KMS-11 (cell line): Measurements from ENCODE around the gene KLHL29.

Experiments
- H2AFZ ChIP-seq: fragments of 200-600 bp; sonication (generic); 2 replicates; pipeline ENCODE4 v1.6.1; 2016; ENCODE audit warnings: antibody characterized with exemption, mixed run types, low read depth
- H3K27ac ChIP-seq: fragments of 200-600 bp; sonication (generic); 2 replicates; pipeline ENCODE4 v1.6.1; 2016; ENCODE audit warnings: mild to moderate bottlenecking, mixed run types
- H3K27me3 ChIP-seq: fragments of 200-600 bp; sonication (generic); 2 replicates; pipeline ENCODE4 v1.6.1; 2017; ENCODE audit warnings: mild to moderate bottlenecking, low read depth, mixed run types, moderate library complexity; ENCODE audit not compliant: insufficient read depth
- H3K36me3 ChIP-seq: fragments of 200-600 bp; sonication (generic); 2 replicates; pipeline ENCODE4 v1.6.1; 2017; ENCODE audit warnings: mild to moderate bottlenecking, mixed run types; ENCODE audit not compliant: insufficient read depth
- H3K4me1 ChIP-seq: fragments of 200-600 bp; sonication (generic); 2 replicates; pipeline ENCODE4 v1.6.1; 2016; ENCODE audit warnings: mild to moderate bottlenecking, low read depth, mixed run types; ENCODE audit not compliant: poor library complexity, severe bottlenecking
- H3K4me2 ChIP-seq: fragments of 200-600 bp; sonication (generic); 2 replicates; pipeline ENCODE4 v1.7.0; 2016; ENCODE audit warnings: mild to moderate bottlenecking, mixed run types
- H3K4me3 ChIP-seq: fragments of 200-600 bp; sonication (generic); IDR thresholded peaks from 2 replicates; pipeline ENCODE4 v1.6.1; 2017; ENCODE audit warnings: low read depth, low read length, mixed read lengths; ENCODE audit not compliant: insufficient read depth
- H3K79me2 ChIP-seq: fragments of 200-600 bp; sonication (generic); 2 replicates; pipeline ENCODE4 v1.6.1; 2016; ENCODE audit warnings: low read depth, mixed run types; ENCODE audit not compliant: insufficient read depth
- H3K9ac ChIP-seq: fragments of 200-600 bp; sonication (generic); 2 replicates; pipeline ENCODE4 v1.6.1; 2016; ENCODE audit warnings: mild to moderate bottlenecking, mixed run types
- H4K20me1 ChIP-seq: fragments of 200-600 bp; sonication (generic); 2 replicates; pipeline ENCODE4 v1.6.1; 2016; ENCODE audit warnings: mild to moderate bottlenecking, mixed run types; ENCODE audit not compliant: insufficient read depth
- CTCF ChIP-seq: fragments of 200-600 bp; sonication (generic); conservative IDR thresholded peaks from 2 replicates; pipeline ENCODE4 v1.6.1; 2017; ENCODE audit warnings: low read depth, mild to moderate bottlenecking, antibody characterized with exemption, low read length, moderate library complexity, mixed read lengths

Gene KLHL29

DNA sequence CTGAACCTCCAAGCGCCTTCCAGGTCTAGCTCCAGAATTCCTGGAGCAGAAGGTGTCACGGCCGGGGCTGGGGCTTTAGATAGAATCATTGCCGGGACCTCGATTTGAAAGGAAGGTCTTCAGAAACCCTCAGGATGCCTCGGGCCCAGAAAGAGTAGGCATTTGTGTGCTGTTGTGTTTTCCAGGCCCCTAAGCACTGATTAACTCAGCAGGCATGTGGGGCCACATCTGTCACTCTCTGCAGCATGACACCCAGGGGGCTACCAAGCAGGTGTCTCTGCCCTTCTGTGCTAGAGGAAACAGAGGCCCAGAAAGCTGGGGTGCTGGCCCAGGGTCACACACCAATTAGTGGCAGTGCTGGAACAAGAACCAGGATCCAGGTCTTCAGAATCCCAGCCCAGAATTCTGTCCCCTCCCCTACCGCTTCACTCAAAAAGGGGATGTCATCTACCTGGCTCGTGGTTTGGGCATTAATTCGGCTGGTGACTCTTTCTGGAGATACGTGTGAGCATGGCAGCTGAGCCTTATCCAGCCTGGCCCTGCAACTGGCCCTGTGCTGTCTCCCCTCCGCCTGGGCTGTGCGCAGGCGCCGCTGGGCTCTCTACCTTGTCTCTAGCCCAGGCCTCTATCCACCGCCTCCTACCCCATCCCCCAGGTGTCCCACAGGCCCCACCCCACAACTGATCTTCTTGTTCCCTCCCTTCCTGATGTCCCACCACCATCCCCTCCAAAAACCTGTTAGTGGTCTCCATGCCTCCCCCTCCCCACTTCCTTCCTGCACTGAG, 296.6 kb downstream of the KLHL29 start:
- Histone ChIP-seq H3K27me3 (no peaks in the 10 kb centered on the region), H3K9ac (no peak overlapping the region), H3K4me3 (no peak overlapping the region), H3K4me2 (no peak overlapping the region), H3K4me1 (no peaks in the 10 kb centered on the region), H4K20me1 (no peaks in the 10 kb centered on the region), H3K79me2 (no peaks in the 10 kb centered on the region), H2AFZ (no peak overlapping the region), H3K27ac (no peak overlapping the region), H3K36me3 (no peaks in the 10 kb centered on the region)
- no peak for TF ChIP-seq CTCF

DNA sequence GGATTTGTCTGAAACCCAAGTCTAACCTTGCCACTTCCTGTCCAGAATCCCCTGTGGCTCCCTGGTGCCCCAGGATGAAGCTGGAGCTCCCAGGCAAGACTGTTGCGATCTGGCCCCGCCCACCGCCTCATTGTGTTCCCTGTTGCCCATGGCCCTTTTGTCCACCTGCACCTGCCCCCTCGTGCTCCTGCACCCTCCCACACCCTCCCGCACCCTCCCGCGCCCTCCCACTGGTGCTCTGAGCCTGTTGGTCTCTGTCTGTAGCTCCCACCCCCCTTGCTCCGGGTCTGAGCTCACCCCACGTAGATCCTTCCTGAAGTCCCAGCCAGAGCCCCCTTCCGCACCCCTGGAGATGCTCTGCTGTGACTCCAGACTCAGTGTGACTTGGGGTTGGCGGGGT, 297.5 kb downstream of the KLHL29 start:
- Histone ChIP-seq H3K4me1 (no peaks in the 10 kb centered on the region), H3K27me3 (no peaks in the 10 kb centered on the region), H3K79me2 (no peaks in the 10 kb centered on the region), H2AFZ (no peak overlapping the region), H3K9ac (no peak overlapping the region), H4K20me1 (no peaks in the 10 kb centered on the region), H3K27ac (no peak overlapping the region), H3K4me3 (no peak overlapping the region), H3K4me2 (no peak overlapping the region), H3K36me3 (no peaks in the 10 kb centered on the region)
- TF ChIP-seq CTCF: no peak

GRCh38 chr2:23683001-23683400, 298.0 kb downstream of the KLHL29 start:
- Histone ChIP-seq H3K27ac (no peak overlapping the region), H4K20me1 (no peaks in the 10 kb centered on the region), H3K9ac (no peak overlapping the region), H3K4me3 (no peak overlapping the region), H3K4me1 (no peaks in the 10 kb centered on the region), H2AFZ (no peak overlapping the region), H3K79me2 (no peaks in the 10 kb centered on the region), H3K36me3 (no peaks in the 10 kb centered on the region), H3K4me2 (no peak overlapping the region), H3K27me3 (no peaks in the 10 kb centered on the region)
- TF ChIP-seq CTCF: no peak

DNA sequence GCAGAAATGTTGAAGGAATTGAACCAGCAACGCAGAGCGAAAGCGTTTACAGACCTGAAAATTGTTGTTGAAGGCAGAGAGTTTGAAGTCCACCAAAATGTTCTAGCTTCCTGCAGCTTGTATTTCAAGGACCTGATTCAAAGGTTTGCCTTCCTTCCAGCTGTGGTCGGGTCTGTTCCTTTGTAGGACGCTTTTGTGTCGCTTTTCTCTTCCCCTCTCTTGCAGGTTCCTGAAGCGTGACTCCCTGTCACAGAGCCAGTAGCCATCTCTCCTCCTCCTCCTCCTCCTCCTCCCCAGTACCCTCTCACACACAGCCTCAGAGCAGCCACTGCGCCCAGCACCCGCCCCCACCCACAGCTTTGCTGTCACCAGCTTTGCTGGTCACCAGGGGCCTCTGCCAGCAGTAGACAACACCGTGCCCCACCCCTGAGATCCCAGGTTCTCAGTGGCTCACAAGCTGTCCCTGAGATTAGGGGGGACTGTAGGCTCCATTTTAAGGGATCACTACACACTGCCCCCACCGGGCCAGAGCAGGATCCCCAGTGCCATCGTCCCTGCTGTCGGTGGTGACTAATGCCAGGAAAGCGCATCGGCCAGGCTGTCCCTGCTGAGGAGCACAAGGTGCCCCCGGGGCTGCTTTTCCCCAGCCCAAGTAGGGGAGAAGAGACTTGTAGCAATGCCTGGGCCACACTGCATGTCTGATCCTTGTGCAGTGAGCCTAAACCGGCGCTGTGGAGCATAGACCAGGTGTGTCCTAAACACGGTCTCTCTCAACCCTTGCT, 299.6 kb downstream of the KLHL29 start:
- no peak overlapping the region for H2AFZ ChIP-seq
- no peaks in the 10 kb centered on the region for H3K79me2 ChIP-seq
- H3K4me1 ChIP-seq: no peaks in the 10 kb centered on the region
- H3K36me3 ChIP-seq: no peaks in the 10 kb centered on the region
- no peak overlapping the region for H3K9ac ChIP-seq
- no peaks in the 10 kb centered on the region for H4K20me1 ChIP-seq
- no peak for TF ChIP-seq CTCF
- no peaks in the 10 kb centered on the region for H3K27me3 ChIP-seq
- H3K27ac ChIP-seq: no peak overlapping the region
- no peak overlapping the region for H3K4me2 ChIP-seq
- no peak overlapping the region for H3K4me3 ChIP-seq
